GM21390 (cell line): ENCODE data around the gene SPACA7.

ENCODE experiments used
- ATAC-seq: cut with Tn5 transposase; IDR thresholded peaks from one replicate; pipeline ENCODE4 v1.9.1; 2021; ENCODE audit not compliant: unreplicated experiment

SPACA7 gene

GRCh38 chr13:112376050-112376681 lies at the start of gene SPACA7:
TSS of gene SPACA7 (plus strand) at chr13:112376355. CDS start at chr13:112376386, 31 bp downstream.
- ATAC-seq, result no peak

DNA sequence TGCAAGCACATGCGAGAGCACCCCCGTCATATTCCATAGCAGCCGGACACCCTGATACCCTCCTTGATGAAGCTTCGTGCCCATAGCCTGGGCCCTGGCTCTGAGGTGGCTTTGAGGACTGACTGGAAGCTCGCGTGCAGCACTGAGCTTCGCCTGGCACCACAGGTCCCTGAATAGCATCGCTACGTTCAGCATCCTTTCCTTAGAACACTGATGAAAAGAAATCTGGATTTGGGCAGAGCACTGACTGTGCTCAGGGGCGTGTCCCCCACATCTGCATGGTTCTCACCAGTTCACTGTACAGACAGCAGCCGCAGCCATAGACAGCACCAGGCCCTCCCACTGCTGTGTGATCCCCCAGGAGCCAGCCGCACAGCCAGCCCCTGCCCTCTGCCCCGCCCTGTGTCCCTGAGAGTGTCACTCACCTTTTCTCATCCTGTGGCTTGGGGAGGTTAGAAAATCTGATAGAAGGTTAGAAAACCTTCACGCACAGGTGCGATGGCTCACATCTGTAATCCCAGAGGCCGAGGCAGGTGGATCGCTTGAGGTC lies 49.3 kb upstream of the SPACA7 start:
- ATAC-seq, result no peak

GRCh38 chr13:112328936-112329335 lies 47.2 kb upstream of the SPACA7 start:
- ATAC-seq, result no peak

GRCh38 chr13:112329376-112329775 lies 46.8 kb upstream of the SPACA7 start:
- ATAC-seq, result no peak

DNA sequence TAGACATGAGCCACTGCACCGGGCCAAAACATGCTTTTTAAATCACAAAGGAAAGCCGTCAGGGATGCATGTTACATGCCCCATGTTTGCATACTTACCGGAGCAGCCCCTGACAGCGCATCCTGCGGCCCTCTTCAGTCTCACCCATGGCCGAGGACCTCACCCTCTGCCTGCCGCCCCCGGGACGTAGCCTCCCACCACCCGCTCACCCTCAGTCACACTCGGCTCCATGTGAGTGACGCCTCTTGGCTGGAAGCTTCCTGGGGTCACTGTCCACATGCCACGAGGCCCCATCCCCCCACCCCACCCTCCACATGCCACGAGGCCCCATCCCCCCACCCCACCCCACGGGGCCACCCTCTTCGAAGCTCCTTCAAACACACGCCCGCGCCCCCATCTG lies 46.1 kb upstream of the SPACA7 start:
- ATAC-seq, result no peak

DNA sequence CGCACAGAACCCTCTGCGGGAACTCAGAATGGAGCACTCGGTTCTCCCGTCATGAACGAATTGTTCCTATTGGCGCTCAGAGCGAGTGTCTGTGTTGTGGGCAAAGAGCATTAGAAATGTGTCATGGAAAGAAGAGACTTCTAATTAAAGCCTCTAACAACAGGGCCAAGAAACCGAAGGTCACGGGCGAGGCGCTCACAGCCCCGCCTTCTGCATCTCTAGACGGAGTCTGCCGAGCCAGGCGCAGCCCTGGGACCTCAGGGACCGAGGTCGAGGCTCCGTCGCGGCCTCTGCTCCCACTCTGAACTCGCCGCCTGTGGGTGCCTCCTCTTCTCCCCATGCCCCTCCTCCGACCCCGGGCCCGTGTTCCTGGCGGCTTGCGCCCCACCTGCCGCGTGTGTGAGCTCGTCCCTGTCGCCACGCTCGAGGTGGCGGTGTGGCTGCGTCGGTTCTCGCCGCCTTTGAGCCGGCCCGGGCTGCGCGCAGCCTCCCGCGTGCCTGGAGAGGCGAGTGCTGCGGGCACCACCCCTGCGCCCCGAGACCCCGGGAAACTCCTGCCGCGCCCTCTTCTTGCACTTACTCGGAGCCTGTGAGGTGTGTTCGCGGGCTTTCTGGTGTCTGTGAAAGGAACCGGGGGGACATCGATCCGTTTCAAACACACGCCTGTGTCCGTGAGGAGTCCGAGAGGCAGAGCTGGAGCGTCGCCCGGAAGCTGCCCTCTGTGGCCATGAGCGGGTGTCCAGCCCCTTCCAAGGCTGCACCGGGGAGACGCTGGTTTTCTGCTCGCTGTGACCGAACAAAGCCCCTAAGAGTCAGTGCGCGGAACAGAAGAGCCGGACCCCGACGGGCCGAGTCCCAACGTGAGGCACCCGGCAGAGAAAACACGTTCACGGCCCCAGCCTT lies 45.4 kb upstream of the SPACA7 start:
- ATAC-seq, result no peak

GRCh38 chr13:112331675-112332074 lies 44.5 kb upstream of the SPACA7 start:
- no peak for ATAC-seq

GRCh38 chr13:112332727-112333126 lies 43.4 kb upstream of the SPACA7 start:
- ATAC-seq, result no peak

DNA sequence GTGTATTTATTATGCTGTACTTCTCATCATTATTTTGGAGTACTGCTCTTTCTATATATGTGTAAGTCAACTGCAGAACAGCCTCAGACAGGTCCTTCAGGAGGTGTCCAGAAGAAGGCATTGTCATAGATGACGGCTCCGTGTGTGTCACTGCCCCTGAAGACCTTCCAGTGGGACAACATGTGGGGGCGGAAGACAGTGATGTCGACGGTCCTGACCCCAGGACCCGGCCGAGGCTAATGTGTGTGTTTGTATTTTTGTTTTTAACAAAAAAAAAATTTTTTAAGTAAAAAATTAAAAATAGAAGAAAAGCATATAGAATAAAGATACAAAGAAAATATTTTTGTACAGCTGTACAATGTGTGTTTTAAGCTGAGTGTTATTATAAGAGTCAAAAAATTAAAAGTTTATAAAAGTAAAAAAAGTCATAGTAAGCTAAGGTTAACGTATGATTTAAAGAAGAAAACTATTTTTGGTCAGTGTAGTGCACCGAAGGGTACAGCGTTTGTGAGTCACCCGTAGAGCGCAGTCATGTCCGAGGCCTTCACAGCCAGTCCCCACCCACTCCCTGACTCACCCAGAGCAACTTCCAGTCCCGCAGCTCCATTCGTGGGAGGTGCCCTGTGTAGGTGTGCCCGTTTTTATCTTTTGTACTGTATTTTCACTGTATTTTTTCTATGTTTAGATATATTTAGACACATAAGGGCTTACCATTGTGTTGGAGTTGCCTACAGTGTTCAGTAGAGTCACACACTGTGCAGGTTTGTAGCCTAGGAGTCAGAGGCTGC lies 42.2 kb upstream of the SPACA7 start:
- ATAC-seq, result no peak

GRCh38 chr13:112335135-112335534 lies 41.0 kb upstream of the SPACA7 start:
- ATAC-seq, result no peak

GRCh38 chr13:112341446-112341845 lies 34.7 kb upstream of the SPACA7 start:
- ATAC-seq, result no peak

DNA sequence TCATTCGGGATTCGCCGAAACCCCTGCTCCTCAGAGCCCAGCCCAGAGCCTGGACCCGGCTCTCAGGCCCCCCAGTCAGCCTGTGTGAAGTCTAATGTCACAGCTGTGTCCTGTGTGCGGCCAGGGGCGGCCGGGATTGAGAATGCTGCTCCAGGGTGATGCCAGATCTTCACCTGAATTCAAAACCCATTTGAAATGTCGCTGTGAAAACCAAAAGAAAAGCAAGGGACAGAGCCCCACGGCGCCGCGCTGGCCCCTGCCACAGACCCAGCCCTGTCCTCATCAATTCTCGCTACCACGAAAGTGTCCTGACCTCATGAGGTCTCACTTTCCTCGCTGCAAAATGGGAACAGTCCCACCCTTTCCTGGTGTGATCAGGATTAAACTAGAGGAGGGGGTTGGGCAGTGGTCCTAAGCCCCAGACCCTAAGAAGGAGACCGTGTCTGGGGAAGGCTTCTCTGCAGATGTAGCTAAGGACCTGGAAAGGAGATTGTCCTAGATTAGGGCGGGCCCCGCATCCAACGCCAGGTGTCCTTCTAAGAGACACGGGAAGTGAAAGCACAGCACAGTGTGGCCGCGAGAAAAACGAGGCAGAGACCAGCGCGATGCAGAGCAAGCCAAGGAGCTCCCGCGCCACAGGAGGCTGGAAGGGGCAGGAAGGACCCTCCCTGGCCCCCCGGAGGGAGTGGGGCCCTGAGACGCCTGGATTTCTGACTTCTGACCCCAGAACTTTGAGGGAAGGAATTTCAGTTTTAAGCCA lies 34.0 kb upstream of the SPACA7 start:
- ATAC-seq, result no peak

DNA sequence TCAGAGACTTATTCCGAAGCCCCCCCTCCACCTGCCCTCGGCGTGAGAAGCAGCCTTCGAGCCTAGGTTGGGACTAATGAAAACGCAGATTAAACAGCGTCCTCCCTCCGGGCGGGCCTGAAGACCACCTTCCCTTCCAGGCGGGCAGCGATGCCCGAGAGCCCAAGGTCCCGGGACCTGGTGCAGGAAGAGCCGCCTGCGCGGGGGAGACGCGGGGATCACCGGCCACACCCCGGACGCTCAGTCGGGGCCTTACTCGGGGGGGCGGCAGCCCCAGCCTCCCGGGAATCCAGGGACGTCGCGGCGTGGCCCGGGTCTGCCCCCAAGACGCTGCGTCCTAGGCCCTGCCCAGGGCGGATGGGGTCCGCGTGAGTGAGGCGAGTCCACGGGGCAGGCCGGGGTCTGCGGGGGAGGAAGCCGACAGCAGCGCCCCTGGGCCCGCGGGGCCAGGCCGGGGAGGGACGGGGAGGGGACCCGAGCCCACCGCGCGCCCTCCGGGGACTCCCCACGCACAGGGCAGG lies 33.3 kb upstream of the SPACA7 start:
- no peak for ATAC-seq

DNA sequence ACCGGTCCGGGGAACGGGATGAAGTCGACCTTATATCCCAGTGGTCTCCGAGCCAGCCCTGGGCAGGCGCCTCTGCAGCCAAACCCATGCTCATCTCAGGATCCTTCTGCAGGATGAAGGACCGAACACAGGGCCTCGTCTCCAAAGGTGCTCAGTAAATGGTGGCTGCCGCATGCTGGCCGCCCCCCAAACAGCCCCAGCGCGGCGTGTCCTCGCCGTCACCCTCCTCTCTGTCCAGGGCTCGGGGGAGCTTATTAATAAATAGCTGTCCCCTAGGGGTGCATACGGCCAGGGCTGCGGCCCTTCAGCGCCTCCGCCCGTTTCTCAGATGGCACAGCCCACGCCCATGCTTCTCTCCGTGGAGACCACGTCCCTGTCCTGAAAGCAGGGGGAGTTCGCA lies 32.6 kb upstream of the SPACA7 start:
- ATAC-seq, result no peak

GRCh38 chr13:112345826-112346172 lies 30.4 kb upstream of the SPACA7 start:
- ATAC-seq, result no peak

- ATAC-seq, result no peak
Measured at GRCh38 chr13:112346173-112346898, 29.8 kb upstream of the SPACA7 start.

- ATAC-seq, result no peak
Measured at GRCh38 chr13:112346899-112347229, 29.3 kb upstream of the SPACA7 start.

GRCh38 chr13:112347986-112348385 lies 28.2 kb upstream of the SPACA7 start:
- ATAC-seq, result no peak

DNA sequence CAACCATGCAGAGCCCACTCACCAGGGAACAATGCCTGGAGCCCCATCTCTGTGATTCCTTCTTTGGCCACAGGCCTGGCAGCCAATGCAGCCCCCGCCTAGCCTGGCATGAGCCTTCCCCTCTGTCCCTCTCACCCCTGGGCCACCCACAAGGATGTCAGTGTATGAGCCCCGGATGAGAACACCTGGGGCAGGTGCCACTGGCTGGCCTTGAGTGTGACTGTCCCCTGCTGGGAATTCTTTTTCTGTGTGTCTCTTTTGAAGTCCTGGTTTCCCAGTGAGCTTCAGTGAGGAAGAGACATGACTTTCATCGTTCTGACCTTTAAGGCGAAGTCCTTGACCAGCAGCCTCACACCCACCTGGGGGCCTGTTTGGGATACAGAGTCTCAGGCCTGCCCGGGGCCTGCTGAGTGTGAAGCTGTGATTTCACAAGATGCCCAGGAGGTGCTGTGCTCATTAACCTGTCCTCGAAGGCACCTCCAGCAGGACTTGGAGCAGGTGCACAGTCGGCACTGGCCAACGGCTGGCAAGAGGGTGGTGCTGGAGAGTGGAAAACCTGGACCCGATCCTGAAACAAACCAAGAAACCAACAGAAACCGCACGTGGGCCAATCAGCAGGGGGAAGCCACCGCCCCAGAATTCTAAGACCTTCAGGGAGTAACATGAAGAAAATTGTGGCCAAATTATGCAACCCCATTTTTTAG lies 27.4 kb upstream of the SPACA7 start:
- ATAC-seq, result no peak
